Osteoblast (primary cell): ENCODE data around the gene STX8. TPM values are rescaled to one million over a fixed set of nuclear protein-coding genes. Genes with fewer than 3 reads are reported as not detected.

Experiments used
- DNase-seq: peaks from one replicate; pipeline ENCODE4 v3.0.0; 2011; ENCODE audit warnings: low spot score, mixed read lengths; ENCODE audit not compliant: insufficient read length; ENCODE audit errors: missing footprints
- H2AFZ ChIP-seq: 2 replicates; pipeline ENCODE4 v1.6.0; 2011; ENCODE audit warnings: mild to moderate bottlenecking, low read length
- H3K27ac ChIP-seq: 2 replicates; pipeline ENCODE4 v1.5.1; 2011; ENCODE audit warnings: mild to moderate bottlenecking, low read depth, low read length, moderate library complexity
- H3K27me3 ChIP-seq: 2 replicates; pipeline ENCODE4 v1.6.0; 2012; ENCODE audit warnings: mild to moderate bottlenecking, control low read depth, inconsistent platforms, low read length, moderate library complexity; ENCODE audit not compliant: insufficient read depth
- H3K36me3 ChIP-seq: 2 replicates; pipeline ENCODE4 v1.5.1; 2011; ENCODE audit warnings: mild to moderate bottlenecking, low read length, control low read depth, moderate library complexity; ENCODE audit not compliant: insufficient read depth
- H3K4me1 ChIP-seq: 2 replicates; pipeline ENCODE4 v1.5.1; 2011; ENCODE audit warnings: mild to moderate bottlenecking, low read length, control low read depth, moderate library complexity; ENCODE audit not compliant: insufficient read depth
- H3K4me2 ChIP-seq: 2 replicates; pipeline ENCODE4 v1.6.0; 2011; ENCODE audit warnings: mild to moderate bottlenecking, low read length; ENCODE audit not compliant: insufficient read depth
- H3K4me3 ChIP-seq: fragments of 200-600 bp; sonication (generic); 3 replicates; pipeline ENCODE4 v1.5.1; 2012; ENCODE audit warnings: mild to moderate bottlenecking, low read length, inconsistent platforms; ENCODE audit not compliant: insufficient read depth
- H3K79me2 ChIP-seq: 2 replicates; pipeline ENCODE4 v1.6.0; 2012; ENCODE audit warnings: mild to moderate bottlenecking, low read length, control low read depth, inconsistent platforms; ENCODE audit not compliant: insufficient read depth
- H3K9me3 ChIP-seq: 2 replicates; pipeline ENCODE4 v1.5.1; 2011; ENCODE audit warnings: low read depth, low read length, control low read depth
- H4K20me1 ChIP-seq: 2 replicates; pipeline ENCODE4 v1.6.0; 2012; ENCODE audit warnings: mild to moderate bottlenecking, low read length, control low read depth; ENCODE audit not compliant: insufficient read depth
- CTCF ChIP-seq: IDR thresholded peaks from 2 replicates; pipeline ENCODE4 v1.5.1; 2011; ENCODE audit warnings: mild to moderate bottlenecking, low read depth, low read length, moderate library complexity; ENCODE audit errors: extremely low read depth
- total RNA-seq: library from RNA; depleted of rRNA; stranded (reverse); fragments of >200 nt; gene quantifications from 2 replicates; pipeline ENCODE4 v1.2.3, GENCODE V29; 2012

Gene STX8
- total RNA-seq, 1 donor: 72.7 TPM

DNA sequence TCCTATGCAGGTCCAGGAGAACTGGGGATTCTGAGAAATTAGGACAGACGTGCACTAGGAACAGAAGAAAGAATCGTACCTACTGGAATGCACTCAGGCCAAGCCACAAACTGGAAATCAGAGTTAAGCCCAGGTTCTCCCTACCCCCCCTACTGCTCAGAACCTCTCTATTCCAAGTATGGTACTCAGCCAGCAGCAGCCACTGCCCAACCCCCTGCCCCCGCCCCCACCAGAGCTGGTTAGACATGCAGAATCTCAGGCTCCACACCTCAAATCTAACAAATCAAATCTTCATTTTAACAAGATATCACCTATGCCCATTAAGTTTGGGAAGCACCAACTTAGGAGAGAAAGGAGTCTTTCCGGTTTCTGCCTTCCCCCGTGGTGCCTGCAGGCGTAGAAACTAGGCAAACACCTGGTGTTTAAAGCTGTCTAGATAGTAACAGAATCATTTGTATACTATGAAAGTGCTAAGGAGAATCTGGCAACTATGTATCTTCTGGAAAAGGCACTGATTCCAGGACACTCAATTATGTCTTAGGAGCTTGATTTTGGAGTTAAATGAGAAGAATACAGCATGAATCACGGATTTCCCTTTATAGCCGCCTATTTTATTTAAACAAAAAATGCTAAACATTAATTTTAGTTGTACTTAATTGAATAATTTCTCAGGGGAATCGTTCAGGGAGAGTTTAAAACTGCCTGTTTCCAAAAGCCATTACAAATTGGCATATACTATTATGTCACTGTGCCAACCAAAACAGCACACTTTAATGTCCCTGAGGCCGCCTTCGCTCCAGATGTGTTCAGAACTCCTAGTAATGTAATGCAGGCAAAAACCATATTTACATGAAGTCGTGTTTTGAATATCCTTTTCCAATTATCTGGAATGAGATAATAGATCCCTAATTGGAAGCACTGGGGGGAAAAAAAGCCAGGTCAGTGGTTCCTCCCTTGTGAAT lies 166.5 kb downstream of the STX8 start:
- Histone ChIP-seq H4K20me1 (peaks cover 4% of the 10 kb centered on the region), H2AFZ (no peak overlapping the region), H3K4me1 (no peaks in the 10 kb centered on the region), H3K36me3 (no peaks in the 10 kb centered on the region), H3K27ac (no peak overlapping the region), H3K9me3 (no peaks in the 10 kb centered on the region), H3K4me2 (no peak overlapping the region), H3K27me3 (no peaks in the 10 kb centered on the region), H3K4me3 (no peak overlapping the region), H3K79me2 (no peaks in the 10 kb centered on the region)
- no peak for DNase-seq
- no peak for TF ChIP-seq CTCF

- H3K4me2 ChIP-seq: no peak overlapping the region
- no peaks in the 10 kb centered on the region for H3K4me1 ChIP-seq
- no peak for DNase-seq
- H4K20me1 ChIP-seq: peaks cover 4% of the 10 kb centered on the region
- H3K79me2 ChIP-seq: no peaks in the 10 kb centered on the region
- no peak for TF ChIP-seq CTCF
- no peaks in the 10 kb centered on the region for H3K36me3 ChIP-seq
- no peak overlapping the region for H3K4me3 ChIP-seq
- no peak overlapping the region for H3K27ac ChIP-seq
- H2AFZ ChIP-seq: no peak overlapping the region
- H3K9me3 ChIP-seq: no peaks in the 10 kb centered on the region
- H3K27me3 ChIP-seq: no peaks in the 10 kb centered on the region
These were observed 167.2 kb downstream of the STX8 start for GRCh38 chr17:9408381-9408780.

- no peak for TF ChIP-seq CTCF
- no peak overlapping the region for H3K4me3 ChIP-seq
- DNase-seq: no peak
- H4K20me1 ChIP-seq: peaks cover 4% of the 10 kb centered on the region
- H3K4me1 ChIP-seq: peaks cover 5% of the 10 kb centered on the region
- H2AFZ ChIP-seq: no peak overlapping the region
- no peaks in the 10 kb centered on the region for H3K79me2 ChIP-seq
- H3K4me2 ChIP-seq: no peak overlapping the region
- H3K36me3 ChIP-seq: no peaks in the 10 kb centered on the region
- no peak overlapping the region for H3K27ac ChIP-seq
- H3K9me3 ChIP-seq: no peaks in the 10 kb centered on the region
- no peaks in the 10 kb centered on the region for H3K27me3 ChIP-seq
These were observed 169.5 kb downstream of the STX8 start for GRCh38 chr17:9406046-9406606.

- Histone ChIP-seq H3K27me3 (no peaks in the 10 kb centered on the region), H4K20me1 (no peaks in the 10 kb centered on the region), H3K4me3 (no peak overlapping the region), H3K4me1 (peaks cover 5% of the 10 kb centered on the region), H3K79me2 (no peaks in the 10 kb centered on the region), H3K27ac (no peak overlapping the region), H3K4me2 (no peak overlapping the region), H3K9me3 (no peaks in the 10 kb centered on the region), H3K36me3 (no peaks in the 10 kb centered on the region), H2AFZ (no peak overlapping the region)
- no peak for TF ChIP-seq CTCF
- no peak for DNase-seq
These were observed 172.4 kb downstream of the STX8 start for GRCh38 chr17:9403257-9403656.
